GM19025 (cell line): ENCODE data around the gene ZCCHC12.

Experiments
- ATAC-seq: cut with Tn5 transposase; IDR thresholded peaks from one replicate; pipeline ENCODE4 v1.9.1; 2021; ENCODE audit warnings: mild to moderate bottlenecking, low read depth, moderate library complexity; ENCODE audit not compliant: unreplicated experiment

Gene ZCCHC12

GRCh38 chrX:118865231-118865630 lies 41.6 kb downstream of the ZCCHC12 start:
- ATAC-seq, result no peak

- no peak for ATAC-seq
These were observed 43.6 kb downstream of the ZCCHC12 start for GRCh38 chrX:118867251-118867650.

GRCh38 chrX:118872102-118872566 lies 48.5 kb downstream of the ZCCHC12 start:
- ATAC-seq, result no peak
